H4 (cell line): Measurements from ENCODE around the gene SORCS2. TPM values are rescaled to one million over a fixed set of nuclear protein-coding genes. Genes with fewer than 3 reads are reported as not detected.

Experiments used
- DNase-seq: peaks from one replicate; pipeline ENCODE4 v3.0.0-alpha.2; 2015; ENCODE audit warnings: low spot score
- total RNA-seq: library from RNA; depleted of rRNA; stranded (reverse); fragments of >200 nt; shearing (Covaris generic); gene quantifications from 2 replicates; pipeline ENCODE4 v1.2.3, GENCODE V29; 2014

Gene SORCS2
- total RNA-seq, 1 experiment from 2014 or later, result 0.02 TPM

- no peak for DNase-seq
Observed at GRCh38 chr4:7337196-7338058, 145.1 kb downstream of the SORCS2 start.

GRCh38 chr4:7338059-7338452, 145.7 kb downstream of the SORCS2 start:
- no peak for DNase-seq

GRCh38 chr4:7338876-7339623, 146.7 kb downstream of the SORCS2 start:
- no peak for DNase-seq

- no peak for DNase-seq
Observed at GRCh38 chr4:7339751-7340552, 147.6 kb downstream of the SORCS2 start.

- DNase-seq, result no peak
Observed at GRCh38 chr4:7340553-7341433, 148.5 kb downstream of the SORCS2 start.

GRCh38 chr4:7341491-7342222, 149.3 kb downstream of the SORCS2 start:
- no peak for DNase-seq

- DNase-seq, result no peak
Observed at GRCh38 chr4:7342223-7343080, 150.1 kb downstream of the SORCS2 start.

GRCh38 chr4:7343081-7343655, 150.8 kb downstream of the SORCS2 start:
- DNase-seq, result no peak

GRCh38 chr4:7343950-7344349, 151.6 kb downstream of the SORCS2 start:
- no peak for DNase-seq

GRCh38 chr4:7344636-7345155, 152.4 kb downstream of the SORCS2 start:
- no peak for DNase-seq

- no peak for DNase-seq
Observed at GRCh38 chr4:7347981-7348380, 155.6 kb downstream of the SORCS2 start.

GRCh38 chr4:7348946-7349900, 156.9 kb downstream of the SORCS2 start:
- DNase-seq, result no peak

- DNase-seq, result no peak
Observed at GRCh38 chr4:7350396-7350795, 158.1 kb downstream of the SORCS2 start.

- no peak for DNase-seq
Observed at GRCh38 chr4:7351014-7351413, 158.7 kb downstream of the SORCS2 start.

- no peak for DNase-seq
Observed at GRCh38 chr4:7352486-7352885, 160.1 kb downstream of the SORCS2 start.

- no peak for DNase-seq
Observed at GRCh38 chr4:7353046-7353790, 160.9 kb downstream of the SORCS2 start.
